Measurements from ENCODE around the gene MTUS2.

GRCh38 chr13:29459813-29460355 lies 639.7 kb downstream of the MTUS2 start:
- no peak for TF ChIP-seq POLR2AphosphoS5 (IDR thresholded peaks at IDR 0.05; ENCODE audit: low read length)
- no peak for TF ChIP-seq NFYB (IDR thresholded peaks at IDR 0.05; ENCODE audit: insufficient read depth, low read depth, low read length)
- TF ChIP-seq ATF7 (IDR thresholded peaks at IDR 0.05; ENCODE audit: low read depth), result no peak
- TF ChIP-seq EZH2 (IDR thresholded peaks at IDR 0.05; ENCODE audit: borderline replicate concordance, control insufficient read depth, low read depth, low read length), result no peak
- no peak for TF ChIP-seq SPI1 (IDR thresholded peaks at IDR 0.05; ENCODE audit: borderline replicate concordance, insufficient read depth, low read depth, low read length)
- TF ChIP-seq CTCF (IDR thresholded peaks at IDR 0.05 in 2 of 3, conservative IDR thresholded peaks at IDR 0.05 in 1 of 3; ENCODE audit: control insufficient read depth in 2 of 3, extremely low read depth in 1 of 3, insufficient read depth in 1 of 3, low read depth in 3 of 3, low read length in 3 of 3), result no peak
- TF ChIP-seq MYC (IDR thresholded peaks at IDR 0.05; ENCODE audit: insufficient read depth, insufficient read length, insufficient replicate concordance, low read length, severe bottlenecking), result no peak
